GM12875 (cell line): ENCODE results near the gene MBD3L2B.

ENCODE experiments used
- H3K4me3 ChIP-seq: one replicate; pipeline ENCODE4 v1.5.1; 2011; ENCODE audit warnings: low read depth, low read length, control low read depth
- CTCF ChIP-seq: IDR thresholded peaks from 2 replicates; pipeline ENCODE4 v1.5.1; 2011; ENCODE audit warnings: low read depth, mild to moderate bottlenecking, control low read depth, inconsistent platforms, low read length, moderate library complexity, borderline replicate concordance; ENCODE audit not compliant: insufficient read depth

MBD3L2B gene

GRCh38 chr19:6971366-6971765, 49.9 kb downstream of the MBD3L2B start:
- H3K4me3 ChIP-seq = no peak overlapping the region
- no peak for TF ChIP-seq CTCF

GRCh38 chr19:6970443-6970842, 50.8 kb downstream of the MBD3L2B start:
- H3K4me3 ChIP-seq = no peak overlapping the region
- no peak for TF ChIP-seq CTCF

- no peak overlapping the region for H3K4me3 ChIP-seq
- TF ChIP-seq CTCF = no peak
Observed at GRCh38 chr19:6970021-6970420, 51.2 kb downstream of the MBD3L2B start.

- no peak for TF ChIP-seq CTCF
- H3K4me3 ChIP-seq = no peak overlapping the region
Observed at GRCh38 chr19:6969490-6969889, 51.7 kb downstream of the MBD3L2B start.
